ENCODE results near the gene KRT79.

GRCh38 chr12:52800259-52800917 is 33.7 kb downstream of the KRT79 start:
- TF ChIP-seq CTCF (IDR thresholded peaks at IDR 0.05; ENCODE audit: low read length) (no peak), EZH2 (IDR thresholded peaks at IDR 0.05; ENCODE audit: borderline replicate concordance, low read length) (no peak)

All from OCI-LY1 (cell line).